HCT116 (cell line): ENCODE measurements around the gene AQP1. TPM values are rescaled to one million over a fixed set of nuclear protein-coding genes. Genes with fewer than 3 reads are reported as not detected.

Experiments used
- ATAC-seq: fragments of 200-7000 bp; cut with Tn5 transposase; 2 replicates; pipeline ENCODE4 v1.9.1; 2020; ENCODE audit warnings: mild to moderate bottlenecking, moderate library complexity
- BruUV-seq: library from RNA; stranded (reverse); fragments of 400-500 nt; replicated peaks from 2 replicates; lab custom pipeline; 2021; lab: Mats Ljungman, UMichigan
- CTCF ChIA-PET: fragments of 300-600 bp; sonication (Branson Sonifier 250); formaldehyde crosslinking; loops from one replicate; lab custom pipeline; 2021; ENCODE audit warnings: antibody characterized with exemption; lab: Charles Lee
- POLR2A ChIA-PET: fragments of 300-600, 350-600 bp; sonication (Branson Sonifier 250); formaldehyde crosslinking; loops from one replicate; lab custom pipeline; 2021; ENCODE audit warnings: antibody characterized with exemption; lab: Charles Lee
- RAD21 ChIA-PET, 2 experiments: fragments of 300-600 bp; sonication (Branson Sonifier 250); formaldehyde crosslinking; loops; one replicate each; lab custom pipeline; 2023; ENCODE audit warnings: low total read pairs in 2 of 2; ENCODE audit not compliant: uncharacterized antibody in 2 of 2, unreplicated experiment in 2 of 2, low non-redundant PET in 1 of 2; lab: Charles Lee
- DNase-seq: peaks from one replicate; pipeline ENCODE4 v3.0.0-alpha.2; 2010; ENCODE audit warnings: low read depth, low spot score
- H2AFZ ChIP-seq: fragments of 200-600 bp; shearing (Covaris generic), sonication (generic); 2 replicates; pipeline ENCODE4 v1.6.1; 2017; ENCODE audit warnings: low read depth, mixed run types, mixed read lengths, antibody characterized with exemption, low read length; ENCODE audit not compliant: poor library complexity, severe bottlenecking
- H3K27ac ChIP-seq: 2 replicates; pipeline ENCODE4 v1.5.1; 2012; ENCODE audit warnings: low read depth, low read length
- H3K27me3 ChIP-seq: fragments of 200-600 bp; sonication (generic); 2 replicates; pipeline ENCODE4 v1.6.1; 2016; ENCODE audit warnings: mixed run types, low read length, mixed read lengths; ENCODE audit not compliant: insufficient read depth
- H3K36me3 ChIP-seq, 2 experiments: fragments of 200-500 bp in 1 of 2; fragments of 200-600 bp in 1 of 2; sonication (Bioruptor generic) in 1 of 2; sonication (generic) in 1 of 2; 2 replicates each; pipeline versions ENCODE4 v1.5.1 to v1.6.1; 2014 to 2016; ENCODE audit warnings: low read length in 2 of 2, inconsistent platforms in 1 of 2, mixed read lengths in 1 of 2, mixed run types in 1 of 2; ENCODE audit not compliant: insufficient read depth in 2 of 2, control insufficient read depth in 1 of 2
- H3K4me1 ChIP-seq, 2 experiments: fragments of 200-600 bp in 1 of 2; sonication (generic) in 1 of 2; 2 replicates each; pipeline versions ENCODE4 v1.5.1 to v1.6.1; 2012 to 2017; ENCODE audit warnings: low read length in 2 of 2, inconsistent platforms in 1 of 2, mild to moderate bottlenecking in 1 of 2, mixed read lengths in 1 of 2, mixed run types in 1 of 2, moderate library complexity in 1 of 2; ENCODE audit not compliant: insufficient read depth in 2 of 2, control insufficient read depth in 1 of 2
- H3K4me2 ChIP-seq: fragments of 200-600 bp; sonication (generic); 2 replicates; pipeline ENCODE4 v1.6.1; 2017; ENCODE audit warnings: mixed run types, low read length, mixed read lengths
- H3K4me3 ChIP-seq, 2 experiments: fragments of 200-600 bp in 1 of 2; sonication (generic) in 1 of 2; replicated peaks in 1 of 2; 2 replicates each; pipeline ENCODE4 v1.5.1; 2011 to 2016; ENCODE audit warnings: low read length in 2 of 2, control low read depth in 1 of 2, low read depth in 1 of 2, mild to moderate bottlenecking in 1 of 2, mixed read lengths in 1 of 2, mixed run types in 1 of 2
- H3K79me2 ChIP-seq: fragments of 200-600 bp; sonication (generic); 2 replicates; pipeline ENCODE4 v1.6.1; 2017; ENCODE audit warnings: mild to moderate bottlenecking, mixed run types, low read length, moderate library complexity, mixed read lengths; ENCODE audit not compliant: insufficient read depth
- H3K9ac ChIP-seq: fragments of 200-600 bp; sonication (generic); 2 replicates; pipeline ENCODE4 v1.6.1; 2016; ENCODE audit warnings: low read length, mixed read lengths
- H3K9me2 ChIP-seq: fragments of 200-600 bp; sonication (generic), shearing (Covaris generic); 2 replicates; pipeline ENCODE4 v1.6.1; 2017; ENCODE audit warnings: mixed run types, mild to moderate bottlenecking, moderate library complexity; ENCODE audit not compliant: insufficient read depth
- H3K9me3 ChIP-seq, 2 experiments: fragments of 200-500 bp in 1 of 2; fragments of 200-600 bp in 1 of 2; sonication (Bioruptor generic) in 1 of 2; sonication (generic) in 1 of 2; 2 replicates each; pipeline ENCODE4 v1.6.1; 2014 to 2017; ENCODE audit warnings: low read length in 2 of 2, mixed read lengths in 2 of 2, inconsistent platforms in 1 of 2, low read depth in 1 of 2, mild to moderate bottlenecking in 1 of 2, mixed run types in 1 of 2, moderate library complexity in 1 of 2; ENCODE audit not compliant: control insufficient read depth in 1 of 2, insufficient read depth in 1 of 2
- H4K20me1 ChIP-seq: fragments of 200-600 bp; sonication (generic), shearing (Covaris generic); 2 replicates; pipeline ENCODE4 v1.6.1; 2017; ENCODE audit warnings: mixed run types, mild to moderate bottlenecking, moderate library complexity; ENCODE audit not compliant: insufficient read depth
- ELF1 ChIP-seq: IDR thresholded peaks from 2 replicates; pipeline ENCODE4 v1.6.1; 2012; ENCODE audit warnings: low read depth, borderline replicate concordance
- POLR2A ChIP-seq: IDR thresholded peaks from 2 replicates; pipeline ENCODE4 v1.7.0; 2011; ENCODE audit warnings: borderline replicate concordance; ENCODE audit not compliant: insufficient read depth, insufficient read length; ENCODE audit errors: extremely low read depth
- RAD21 ChIP-seq: IDR thresholded peaks from 2 replicates; pipeline ENCODE4 v1.6.1; 2012; ENCODE audit warnings: low read depth, mild to moderate bottlenecking
- REST ChIP-seq: IDR thresholded peaks from 2 replicates; pipeline ENCODE4 v1.6.1; 2012; ENCODE audit warnings: low read depth
- SIN3A ChIP-seq: IDR thresholded peaks from 2 replicates; pipeline ENCODE4 v1.6.1; 2012; ENCODE audit warnings: low read depth
- SP1 ChIP-seq: IDR thresholded peaks from 2 replicates; pipeline ENCODE4 v1.6.1; 2012; ENCODE audit warnings: low read depth
- ZBTB33 ChIP-seq: IDR thresholded peaks from 2 replicates; pipeline ENCODE4 v1.6.1; 2011; ENCODE audit warnings: mild to moderate bottlenecking, low read length, moderate library complexity; ENCODE audit not compliant: insufficient replicate concordance; ENCODE audit errors: extremely low read depth
- ZFX ChIP-seq: fragments of 450-650 bp; IDR thresholded peaks from 2 replicates; pipeline ENCODE4 v1.6.1; 2017
- ZNF274 ChIP-seq: fragments of 200-500 bp; sonication (Bioruptor generic); IDR thresholded peaks from 2 replicates; pipeline ENCODE4 v1.6.1; 2014; ENCODE audit warnings: mild to moderate bottlenecking, low read depth, low read length, inconsistent platforms
- intact Hi-C: fragments of 100-400 bp; cut with micrococcal nuclease; formaldehyde crosslinking; loops from 2 replicates; pipeline ENCODE4 v1.10.0; 2022
- total RNA-seq: library from RNA; stranded (reverse); gene quantifications from one replicate; pipeline ENCODE4 v1.2.1, GENCODE V29; 2021; ENCODE audit not compliant: unreplicated experiment

AQP1 gene
- total RNA-seq, 1 experiment from 2014 or later, result 2.0 TPM

- Histone ChIP-seq H2AFZ (no peak overlapping the region), H3K4me1 (peaks cover 2 to 14% of the 10 kb centered on the region in 2 experiments; a peak in 2 of 4 replicates), H3K9me2 (no peaks in the 10 kb centered on the region), H3K9me3 (no peaks in the 10 kb centered on the region), H3K27me3 (no peaks in the 10 kb centered on the region), H3K4me2 (no peak overlapping the region; the same call in 1 of the 2 replicates), H3K79me2 (no peaks in the 10 kb centered on the region), H3K36me3 (no peaks in the 10 kb centered on the region), H3K4me3 (no peak overlapping the region), H4K20me1 (no peaks in the 10 kb centered on the region), H3K9ac (no peak overlapping the region), H3K27ac (no peak overlapping the region)
- ATAC-seq, result no peak
- ChIA-PET POLR2A (no interaction called here), RAD21 (no interaction called here), CTCF (no interaction called here)
- intact Hi-C loops, result no loop called here
- DNase-seq, result no peak
- no TSS peak for BruUV-seq
- no peak for TF ChIP-seq SIN3A
- no peak for TF ChIP-seq SP1
- no peak for TF ChIP-seq ZBTB33
- TF ChIP-seq POLR2A, result no peak
- TF ChIP-seq ELF1, result no peak
- TF ChIP-seq ZNF274, result no peak
- no peak for TF ChIP-seq ZFX
- no peak for TF ChIP-seq REST
- no peak for TF ChIP-seq RAD21
Observed at GRCh38 chr7:30906014-30906413, 5.6 kb upstream of the AQP1 start.
